Smooth muscle cell (in vitro differentiated cells): ENCODE results near the gene TSHZ2. TPM values are rescaled to one million over a fixed set of nuclear protein-coding genes. Genes with fewer than 3 reads are reported as not detected.

Experiments
- DNase-seq: peaks from one replicate; lab custom pipeline; 2025; ENCODE audit not compliant: unreplicated experiment; lab: John Stamatoyannopoulos, UW
- H2AFZ ChIP-seq: fragments of 200-600 bp; sonication (generic); 2 replicates; pipeline ENCODE4 v1.6.0; 2016; ENCODE audit warnings: antibody characterized with exemption, low read depth, mild to moderate bottlenecking
- H3F3A ChIP-seq: fragments of 200-600 bp; sonication (generic); 2 replicates; pipeline ENCODE4 v1.6.0; 2017; ENCODE audit warnings: antibody characterized with exemption, low read depth
- H3K27ac ChIP-seq: fragments of 200-600 bp; sonication (generic); 2 replicates; pipeline ENCODE4 v1.5.1; 2016; ENCODE audit warnings: low read depth, mild to moderate bottlenecking
- H3K27me3 ChIP-seq: fragments of 200-600 bp; sonication (generic); 2 replicates; pipeline ENCODE4 v1.6.1; 2016; ENCODE audit warnings: low read depth, mild to moderate bottlenecking
- H3K36me3 ChIP-seq: fragments of 200-600 bp; sonication (generic); 2 replicates; pipeline ENCODE4 v1.5.1; 2016; ENCODE audit warnings: low read depth
- H3K4me1 ChIP-seq: fragments of 200-600 bp; sonication (generic); 2 replicates; pipeline ENCODE4 v1.5.1; 2016; ENCODE audit warnings: low read depth
- H3K4me2 ChIP-seq: fragments of 200-600 bp; sonication (generic); 2 replicates; pipeline ENCODE4 v1.6.0; 2016; ENCODE audit warnings: mild to moderate bottlenecking
- H3K4me3 ChIP-seq: fragments of 200-600 bp; sonication (generic); 2 replicates; pipeline ENCODE4 v1.5.1; 2016; ENCODE audit warnings: mild to moderate bottlenecking
- H3K79me2 ChIP-seq: fragments of 200-600 bp; sonication (generic); 2 replicates; pipeline ENCODE4 v1.6.0; 2016; ENCODE audit warnings: low read depth, mild to moderate bottlenecking
- H3K9ac ChIP-seq: fragments of 200-600 bp; sonication (generic); 2 replicates; pipeline ENCODE4 v1.6.0; 2016; ENCODE audit warnings: low read depth
- H3K9me3 ChIP-seq: fragments of 200-600 bp; sonication (generic); replicated peaks from 2 replicates; pipeline ENCODE4 v1.5.1; 2016; ENCODE audit warnings: low read depth
- H4K20me1 ChIP-seq: fragments of 200-600 bp; sonication (generic); 2 replicates; pipeline ENCODE4 v1.6.0; 2016; ENCODE audit warnings: low read depth
- WGBS: methylation state at CpG from one replicate; pipeline ENCODE4 v1.1.7; 2016; ENCODE audit warnings: low lambda C conversion rate; 5-methylcytosine and 5-hydroxymethylcytosine counted together
- polyA plus RNA-seq: library from polyadenylated mRNA; unstranded; fragments of >200 nt; fragmentation: Nextera tagmentation; extraction: Ambion mirVana; gene quantifications from 2 replicates; pipeline ENCODE4 v1.2.1, GENCODE V29; 2016
- total RNA-seq: library from RNA; depleted of rRNA; stranded (reverse); fragments of >200 nt; gene quantifications from 2 replicates; pipeline ENCODE4 v1.2.3, GENCODE V29; 2014
- TF ChIP-seq, protein P1 (sequence below): fragments of 200-600 bp; sonication (generic); IDR thresholded peaks from 2 replicates; pipeline ENCODE4 v1.5.1; 2017; ENCODE audit warnings: borderline replicate concordance, mild to moderate bottlenecking, antibody characterized with exemption; ENCODE audit not compliant: insufficient read depth, poor library complexity, severe bottlenecking

The TSHZ2 gene
- total and polyA plus RNA-seq, 2 experiments from 2014 or later, result 4.8 to 6.6 TPM

DNA sequence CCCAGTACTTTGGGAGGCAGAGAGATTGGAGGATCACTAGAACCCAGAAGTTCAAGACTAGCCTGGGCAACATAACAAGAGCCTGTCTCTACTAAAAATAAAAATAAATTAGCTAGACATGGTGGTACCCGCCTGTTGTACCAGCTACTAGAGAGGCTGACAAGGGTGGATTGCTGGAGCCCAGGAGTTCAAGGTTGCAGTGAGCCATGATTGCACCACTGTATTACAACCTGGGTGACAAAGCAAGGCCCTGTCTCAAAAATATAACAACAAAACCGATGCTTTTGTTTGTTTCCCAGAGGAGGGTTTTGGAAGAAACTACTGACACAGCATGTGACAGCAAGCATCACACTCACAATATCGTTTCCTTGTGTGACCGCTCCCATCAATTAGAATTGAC lies 119.6 kb downstream of the TSHZ2 start:
- WGBS, result 87% methylated on average over 4 of the region's 4 CpGs

GRCh38 chr20:53092772-53093300 lies 120.7 kb downstream of the TSHZ2 start:
- H3K4me3 ChIP-seq, result no peak overlapping the region
- no peak overlapping the region for H3K9ac ChIP-seq
- H3K27me3 ChIP-seq, result no peaks in the 10 kb centered on the region
- no peaks in the 10 kb centered on the region for H3K4me1 ChIP-seq
- H3K36me3 ChIP-seq, result no peaks in the 10 kb centered on the region
- H3K79me2 ChIP-seq, result no peaks in the 10 kb centered on the region
- no peaks in the 10 kb centered on the region for H4K20me1 ChIP-seq
- 88% methylated on average over 6 of the region's 6 CpGs for WGBS
- H3K27ac ChIP-seq, result no peak overlapping the region
- H3F3A ChIP-seq, result no peaks in the 10 kb centered on the region
- no peaks in the 10 kb centered on the region for H3K9me3 ChIP-seq
- TF ChIP-seq, protein P1, sequence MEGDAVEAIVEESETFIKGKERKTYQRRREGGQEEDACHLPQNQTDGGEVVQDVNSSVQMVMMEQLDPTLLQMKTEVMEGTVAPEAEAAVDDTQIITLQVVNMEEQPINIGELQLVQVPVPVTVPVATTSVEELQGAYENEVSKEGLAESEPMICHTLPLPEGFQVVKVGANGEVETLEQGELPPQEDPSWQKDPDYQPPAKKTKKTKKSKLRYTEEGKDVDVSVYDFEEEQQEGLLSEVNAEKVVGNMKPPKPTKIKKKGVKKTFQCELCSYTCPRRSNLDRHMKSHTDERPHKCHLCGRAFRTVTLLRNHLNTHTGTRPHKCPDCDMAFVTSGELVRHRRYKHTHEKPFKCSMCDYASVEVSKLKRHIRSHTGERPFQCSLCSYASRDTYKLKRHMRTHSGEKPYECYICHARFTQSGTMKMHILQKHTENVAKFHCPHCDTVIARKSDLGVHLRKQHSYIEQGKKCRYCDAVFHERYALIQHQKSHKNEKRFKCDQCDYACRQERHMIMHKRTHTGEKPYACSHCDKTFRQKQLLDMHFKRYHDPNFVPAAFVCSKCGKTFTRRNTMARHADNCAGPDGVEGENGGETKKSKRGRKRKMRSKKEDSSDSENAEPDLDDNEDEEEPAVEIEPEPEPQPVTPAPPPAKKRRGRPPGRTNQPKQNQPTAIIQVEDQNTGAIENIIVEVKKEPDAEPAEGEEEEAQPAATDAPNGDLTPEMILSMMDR, result no peak
- no peak overlapping the region for H2AFZ ChIP-seq
- no peak overlapping the region for H3K4me2 ChIP-seq
- DNase-seq, result no peak

More for the DNA sequence above, 119.6 kb downstream of the TSHZ2 start:
- Histone ChIP-seq H3K9me3 (no peaks in the 10 kb centered on the region), H3K9ac (no peak overlapping the region), H3K27me3 (no peaks in the 10 kb centered on the region), H3K4me2 (no peak overlapping the region), H2AFZ (no peak overlapping the region), H3K4me3 (no peak overlapping the region), H3K79me2 (no peaks in the 10 kb centered on the region), H3K4me1 (no peaks in the 10 kb centered on the region), H4K20me1 (no peaks in the 10 kb centered on the region), H3F3A (no peaks in the 10 kb centered on the region), H3K27ac (no peak overlapping the region), H3K36me3 (no peaks in the 10 kb centered on the region)
- no peak for DNase-seq
- TF ChIP-seq, protein P1, result no peak

DNA sequence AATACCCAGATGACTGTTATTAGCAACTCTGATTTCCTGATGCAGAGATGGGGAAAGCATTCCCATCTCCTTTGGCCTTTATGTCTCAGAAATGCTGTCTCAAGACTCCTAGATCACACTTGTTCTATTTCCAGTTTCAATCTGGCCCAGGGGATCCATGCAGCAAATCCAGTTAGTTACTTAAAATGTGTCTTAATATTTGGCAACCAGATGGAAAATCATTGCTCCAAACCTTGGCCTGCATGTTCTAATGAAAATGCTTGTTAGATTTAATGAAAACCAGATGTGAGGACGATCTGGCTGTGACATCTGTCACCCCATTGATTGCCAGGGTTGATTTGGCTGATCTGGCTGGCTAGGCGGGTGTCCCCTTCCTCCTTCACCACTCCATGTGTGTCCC lies 125.2 kb downstream of the TSHZ2 start:
- Histone ChIP-seq H3K4me1 (no peaks in the 10 kb centered on the region), H3K36me3 (no peaks in the 10 kb centered on the region), H3K4me2 (no peak overlapping the region), H4K20me1 (no peaks in the 10 kb centered on the region), H3F3A (no peaks in the 10 kb centered on the region), H2AFZ (no peak overlapping the region), H3K4me3 (no peak overlapping the region), H3K9me3 (no peaks in the 10 kb centered on the region), H3K27ac (no peak overlapping the region), H3K27me3 (no peaks in the 10 kb centered on the region), H3K79me2 (no peaks in the 10 kb centered on the region), H3K9ac (no peak overlapping the region)
- WGBS, result 77% methylated on average over 2 of the region's 2 CpGs
- DNase-seq, result no peak
- TF ChIP-seq, protein P1, result no peak

DNA sequence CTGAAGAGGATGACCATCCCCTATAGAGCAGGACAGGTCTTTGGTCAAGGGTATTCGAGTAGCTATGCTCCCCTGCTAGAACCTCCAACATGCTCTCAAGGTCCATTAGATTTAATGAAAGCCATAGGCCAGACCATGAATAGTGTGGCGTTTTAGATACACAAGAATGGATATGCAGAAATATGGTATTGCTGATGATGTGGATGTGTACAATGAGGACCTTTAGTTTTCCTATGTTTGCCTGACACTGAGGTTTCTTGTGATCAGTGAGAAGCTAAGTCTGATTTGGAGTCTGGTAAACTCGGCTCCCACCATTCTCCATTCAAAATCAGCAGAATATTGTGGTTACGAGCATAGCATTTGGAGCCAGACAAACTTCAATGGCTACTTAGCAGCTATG lies 125.6 kb downstream of the TSHZ2 start:
- Histone ChIP-seq H3F3A (no peaks in the 10 kb centered on the region), H4K20me1 (no peaks in the 10 kb centered on the region), H3K9me3 (no peaks in the 10 kb centered on the region), H3K4me3 (no peak overlapping the region), H3K4me2 (no peak overlapping the region), H3K27me3 (no peaks in the 10 kb centered on the region), H3K79me2 (no peaks in the 10 kb centered on the region), H2AFZ (no peak overlapping the region), H3K27ac (no peak overlapping the region), H3K9ac (no peak overlapping the region), H3K4me1 (no peaks in the 10 kb centered on the region), H3K36me3 (no peaks in the 10 kb centered on the region)
- WGBS, result 89% methylated on average over 4 of the region's 4 CpGs
- DNase-seq, result no peak
- TF ChIP-seq, protein P1, result no peak
